Measurements from ENCODE around the gene CCDC138.

GRCh38 chr2:108918156-108918874 lies 131.7 kb downstream of the CCDC138 start:
- TF ChIP-seq CTCF (IDR thresholded peaks at IDR 0.05), result no peak
- TF ChIP-seq POLR2AphosphoS5 (IDR thresholded peaks at IDR 0.05; ENCODE audit: low read depth, low read length), result no peak
- TF ChIP-seq SIN3A (IDR thresholded peaks at IDR 0.05; ENCODE audit: borderline replicate concordance, insufficient read depth, low read depth, low read length), result no peak
